Measurements from ENCODE around the gene SLAMF9.

The SLAMF9 gene

DNA sequence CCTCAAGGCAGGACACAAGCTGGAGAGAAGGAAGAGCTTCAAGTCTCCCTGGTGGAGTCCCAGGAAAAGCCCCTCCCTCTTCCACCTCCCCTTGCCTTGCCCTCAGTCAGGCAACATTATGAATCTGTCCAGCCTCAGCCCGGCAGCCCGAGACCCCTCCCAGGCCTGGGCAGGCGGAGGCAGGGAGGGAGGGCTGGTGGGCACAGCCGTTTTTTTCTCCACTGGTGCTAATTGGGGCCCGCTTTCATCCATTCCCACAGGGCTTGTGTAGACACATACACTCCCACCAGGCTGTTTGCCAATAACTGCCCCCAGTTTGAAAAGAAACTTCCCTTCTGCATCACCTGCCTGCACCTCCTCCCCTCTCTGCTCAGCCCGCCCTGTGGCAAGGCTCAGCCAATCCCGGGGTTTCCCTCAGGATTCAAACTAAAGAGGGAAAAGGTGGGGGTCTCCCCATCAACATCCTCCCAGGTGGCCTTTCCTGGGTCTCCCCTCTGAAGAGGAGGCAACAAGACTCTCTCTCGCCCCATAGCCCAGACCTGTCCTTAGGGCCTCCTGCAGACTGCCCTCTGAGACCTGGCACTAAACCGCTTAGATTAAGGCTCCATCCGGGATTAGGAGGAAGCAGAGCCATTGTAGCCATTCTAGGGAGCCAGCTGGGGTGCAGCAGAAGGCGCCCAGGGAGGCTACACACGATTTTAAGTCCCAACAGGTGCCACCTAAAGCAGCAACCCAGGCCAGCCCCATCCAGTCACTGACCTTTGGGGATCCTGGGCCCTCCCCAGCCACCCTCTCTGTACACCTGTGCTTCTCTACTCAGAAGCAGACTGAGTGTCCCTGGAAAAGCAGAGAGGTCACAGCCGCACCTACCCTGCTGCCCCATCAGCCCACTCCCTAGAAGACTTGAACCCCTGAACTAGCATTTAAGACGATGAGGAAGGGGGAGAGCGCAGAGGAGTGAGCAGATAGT, 12.2 kb downstream of the SLAMF9 start:
- peaks cover 62 to 66% of the 10 kb centered on the region in 2 donors for H3K4me1 ChIP-seq (ENCODE audit: control insufficient read depth in 1 of 2, insufficient read depth in 2 of 2, low read length in 2 of 2)
- H3K36me3 ChIP-seq (ENCODE audit: control insufficient read depth in 1 of 2, insufficient read depth in 2 of 2, low read length in 2 of 2) = no peaks in the 10 kb centered on the region
- peaks cover 7 to 8% of the 10 kb centered on the region in 2 donors for H3K27me3 ChIP-seq (ENCODE audit: control insufficient read depth in 1 of 2, insufficient read depth in 2 of 2, low read length in 2 of 2)
- H3K4me3 ChIP-seq (ENCODE audit: low read depth in 1 of 2, low read length in 2 of 2) = no peak overlapping the region
- H3K9ac ChIP-seq (ENCODE audit: low read depth in 1 of 2, low read length in 2 of 2) = no peak overlapping the region
- no peak overlapping the region for H3K27ac ChIP-seq (ENCODE audit: low read depth, low read length)
- H3K9me3 ChIP-seq (ENCODE audit: control insufficient read depth in 1 of 2, low read length in 2 of 2) = no peaks in the 10 kb centered on the region

DNA sequence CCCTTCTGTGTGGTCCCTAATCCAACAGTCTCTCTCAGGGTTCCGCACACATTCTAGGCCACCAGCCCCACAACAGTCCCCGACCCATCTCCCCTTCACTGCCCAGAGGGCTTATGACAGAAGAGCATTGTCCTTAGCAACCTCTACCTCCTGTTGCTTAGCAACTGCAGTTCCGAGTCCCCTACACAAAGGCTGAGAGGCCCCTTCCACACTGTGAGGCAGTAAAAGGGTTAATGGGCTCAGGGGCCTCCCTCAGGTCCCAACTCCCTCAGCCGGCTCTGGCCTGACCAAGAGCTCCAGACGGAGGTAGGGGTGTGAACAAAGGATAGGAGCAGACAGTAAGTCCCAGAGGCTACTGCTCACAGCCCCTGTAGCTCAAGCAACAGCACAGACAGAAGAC, 12.9 kb downstream of the SLAMF9 start:
- no peak overlapping the region for H3K4me3 ChIP-seq (ENCODE audit: low read depth in 1 of 2, low read length in 2 of 2)
- no peaks in the 10 kb centered on the region for H3K36me3 ChIP-seq (ENCODE audit: control insufficient read depth in 1 of 2, insufficient read depth in 2 of 2, low read length in 2 of 2)
- H3K9ac ChIP-seq (ENCODE audit: low read depth in 1 of 2, low read length in 2 of 2) = no peak overlapping the region
- H3K9me3 ChIP-seq (ENCODE audit: control insufficient read depth in 1 of 2, low read length in 2 of 2) = no peaks in the 10 kb centered on the region
- H3K27me3 ChIP-seq (ENCODE audit: control insufficient read depth in 1 of 2, insufficient read depth in 2 of 2, low read length in 2 of 2) = peaks cover 7 to 8% of the 10 kb centered on the region in 2 donors
- peaks cover 64 to 70% of the 10 kb centered on the region in 2 donors for H3K4me1 ChIP-seq (ENCODE audit: control insufficient read depth in 1 of 2, insufficient read depth in 2 of 2, low read length in 2 of 2)
- H3K27ac ChIP-seq (ENCODE audit: low read depth, low read length) = no peak overlapping the region

DNA sequence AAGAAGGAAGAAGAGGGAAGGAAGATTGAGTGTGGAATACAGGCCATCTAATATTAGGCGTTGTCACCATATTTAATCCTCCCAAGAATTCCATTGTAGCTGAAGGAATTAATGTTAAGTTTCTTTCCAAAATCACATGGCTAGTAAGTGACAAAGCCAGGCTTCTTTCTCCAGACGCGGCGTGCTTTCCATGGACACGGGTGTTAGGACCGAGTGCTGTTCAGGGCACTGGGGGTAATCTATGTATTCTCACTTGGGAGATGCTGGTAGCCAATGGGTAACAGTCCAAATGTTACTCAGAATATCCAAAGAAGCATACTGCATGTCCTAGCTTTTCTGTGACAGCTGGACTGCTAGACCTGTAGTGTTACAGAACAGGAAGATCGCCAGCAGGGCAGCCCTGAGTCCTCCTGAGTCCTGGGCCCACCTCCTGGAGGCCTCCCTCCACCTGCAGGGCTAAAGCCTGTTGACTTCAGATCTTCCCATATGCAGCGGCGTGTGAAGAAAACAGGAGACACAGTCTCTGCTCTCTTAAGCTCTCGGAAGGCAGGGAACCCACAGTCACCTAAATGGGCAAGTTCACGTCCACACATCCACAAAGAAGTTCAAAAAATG, 13.9 kb downstream of the SLAMF9 start:
- Histone ChIP-seq H3K4me1 (ENCODE audit: control insufficient read depth in 1 of 2, insufficient read depth in 2 of 2, low read length in 2 of 2) (peaks cover 59 to 61% of the 10 kb centered on the region in 2 donors), H3K27ac (ENCODE audit: low read depth, low read length) (no peak overlapping the region), H3K27me3 (ENCODE audit: control insufficient read depth in 1 of 2, insufficient read depth in 2 of 2, low read length in 2 of 2) (peaks cover 4 to 8% of the 10 kb centered on the region in 2 donors)

DNA sequence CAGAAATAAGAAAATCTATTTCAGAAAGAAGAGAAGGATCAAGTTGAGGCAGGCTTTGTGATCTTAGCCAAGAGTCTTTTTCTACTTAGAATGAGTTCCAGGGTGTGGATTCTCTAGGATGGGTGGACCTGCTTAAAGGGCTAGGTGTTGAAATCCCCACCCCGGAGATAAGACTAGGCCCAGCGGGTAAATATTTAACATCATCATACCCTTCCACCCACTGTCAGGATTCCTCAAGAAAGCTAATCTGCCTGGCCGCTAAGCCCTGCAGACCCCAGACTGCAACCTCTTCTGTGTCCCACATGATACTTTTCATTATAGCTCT, 14.4 kb downstream of the SLAMF9 start:
- H3K9me3 ChIP-seq (ENCODE audit: control insufficient read depth in 1 of 2, low read length in 2 of 2) = no peaks in the 10 kb centered on the region
- no peak overlapping the region for H3K9ac ChIP-seq (ENCODE audit: low read depth in 1 of 2, low read length in 2 of 2)
- H3K4me3 ChIP-seq (ENCODE audit: low read depth in 1 of 2, low read length in 2 of 2) = no peak overlapping the region
- no peaks in the 10 kb centered on the region for H3K36me3 ChIP-seq (ENCODE audit: control insufficient read depth in 1 of 2, insufficient read depth in 2 of 2, low read length in 2 of 2)
- H3K27me3 ChIP-seq (ENCODE audit: control insufficient read depth in 1 of 2, insufficient read depth in 2 of 2, low read length in 2 of 2) = peaks cover 4 to 11% of the 10 kb centered on the region in 2 donors
- H3K27ac ChIP-seq (ENCODE audit: low read depth, low read length) = no peak overlapping the region
- H3K4me1 ChIP-seq (ENCODE audit: control insufficient read depth in 1 of 2, insufficient read depth in 2 of 2, low read length in 2 of 2) = peaks cover 54 to 58% of the 10 kb centered on the region in 2 donors

More for the DNA sequence above, 13.9 kb downstream of the SLAMF9 start:
- Histone ChIP-seq H3K4me3 (ENCODE audit: low read depth in 1 of 2, low read length in 2 of 2) (no peak overlapping the region), H3K9me3 (ENCODE audit: control insufficient read depth in 1 of 2, low read length in 2 of 2) (no peaks in the 10 kb centered on the region), H3K36me3 (ENCODE audit: control insufficient read depth in 1 of 2, insufficient read depth in 2 of 2, low read length in 2 of 2) (no peaks in the 10 kb centered on the region), H3K9ac (ENCODE audit: low read depth in 1 of 2, low read length in 2 of 2) (no peak overlapping the region)

DNA sequence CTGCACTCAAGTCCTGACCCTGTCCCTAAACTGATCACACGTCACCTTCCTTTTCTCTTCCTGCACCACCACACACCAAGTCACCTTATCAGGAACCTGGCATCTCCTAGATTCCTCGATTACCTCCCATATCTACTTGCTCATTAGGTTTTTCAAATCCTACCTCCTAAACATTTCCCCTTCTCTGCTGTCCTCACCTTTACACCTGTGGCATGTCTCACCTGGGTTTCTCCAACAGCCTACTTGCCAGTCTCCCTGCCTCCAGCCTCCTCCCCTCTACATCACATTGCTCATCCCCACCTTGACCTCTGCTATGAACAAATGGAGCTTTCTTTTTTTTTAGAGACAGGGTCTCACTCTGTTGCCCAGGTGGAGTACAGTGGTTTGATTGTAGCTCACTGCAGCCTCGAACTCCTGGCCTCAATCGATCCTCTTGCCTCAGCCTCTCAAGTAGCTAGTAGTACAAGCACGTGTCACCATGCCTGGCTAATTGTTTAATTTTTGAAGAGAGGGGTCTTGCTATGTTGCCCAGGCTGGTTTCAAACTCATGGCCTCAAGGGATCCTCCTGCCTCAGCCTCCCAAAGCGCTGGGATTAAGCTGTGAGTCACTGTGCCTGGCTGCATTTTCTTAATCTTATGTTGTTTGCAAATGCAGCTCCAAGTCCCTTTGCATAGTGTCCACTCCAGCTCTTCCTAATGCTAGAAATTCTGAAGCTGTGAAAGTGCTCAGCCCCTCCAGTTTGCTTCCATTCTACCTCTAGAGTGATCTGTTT, 14.9 kb downstream of the SLAMF9 start:
- peaks cover 4 to 5% of the 10 kb centered on the region in 2 donors for H3K27me3 ChIP-seq (ENCODE audit: control insufficient read depth in 1 of 2, insufficient read depth in 2 of 2, low read length in 2 of 2)

DNA sequence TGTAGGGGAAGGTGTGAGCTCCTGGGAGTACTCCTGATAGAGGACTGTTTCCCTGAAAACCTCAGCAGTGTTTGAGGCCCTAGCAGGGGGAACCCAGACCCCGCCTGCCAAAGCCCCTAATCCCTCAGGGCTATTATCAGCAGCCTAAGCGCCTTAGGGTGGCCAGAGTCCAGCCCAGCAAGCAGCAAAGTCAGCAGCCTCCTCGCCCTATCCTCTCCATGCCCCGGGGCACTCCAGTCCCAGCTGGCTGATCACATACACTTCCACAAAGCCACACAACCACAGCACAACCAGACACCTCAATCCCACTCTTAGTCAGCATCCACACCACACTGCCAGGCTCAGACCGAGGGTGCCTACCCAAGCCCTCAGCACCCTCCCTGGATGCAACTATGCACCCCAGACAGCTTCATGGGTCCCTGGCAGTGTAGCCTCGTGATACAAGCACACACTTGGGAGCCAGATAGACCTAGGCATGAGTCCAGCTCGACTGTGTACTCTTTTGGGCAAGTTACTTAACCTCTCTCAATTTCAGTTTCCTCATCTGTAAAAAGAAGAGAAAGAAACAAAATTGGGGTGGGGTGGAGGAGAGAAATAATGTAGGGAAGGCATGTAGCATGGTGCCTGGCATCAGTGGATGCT, 15.7 kb downstream of the SLAMF9 start:
- peaks cover 49 to 53% of the 10 kb centered on the region in 2 donors for H3K4me1 ChIP-seq (ENCODE audit: control insufficient read depth in 1 of 2, insufficient read depth in 2 of 2, low read length in 2 of 2)
- H3K9ac ChIP-seq (ENCODE audit: low read depth in 1 of 2, low read length in 2 of 2) = peak overlapping the region in 1 of 2 donors; percentile 47
- H3K27ac ChIP-seq (ENCODE audit: low read depth, low read length) = no peak overlapping the region
- H3K36me3 ChIP-seq (ENCODE audit: control insufficient read depth in 1 of 2, insufficient read depth in 2 of 2, low read length in 2 of 2) = no peaks in the 10 kb centered on the region
- H3K9me3 ChIP-seq (ENCODE audit: control insufficient read depth in 1 of 2, low read length in 2 of 2) = no peaks in the 10 kb centered on the region
- peaks cover 3 to 4% of the 10 kb centered on the region in 2 donors for H3K27me3 ChIP-seq (ENCODE audit: control insufficient read depth in 1 of 2, insufficient read depth in 2 of 2, low read length in 2 of 2)
- H3K4me3 ChIP-seq (ENCODE audit: low read depth in 1 of 2, low read length in 2 of 2) = no peak overlapping the region

More for the DNA sequence above, 14.9 kb downstream of the SLAMF9 start:
- Histone ChIP-seq H3K9ac (ENCODE audit: low read depth in 1 of 2, low read length in 2 of 2) (no peak overlapping the region), H3K36me3 (ENCODE audit: control insufficient read depth in 1 of 2, insufficient read depth in 2 of 2, low read length in 2 of 2) (no peaks in the 10 kb centered on the region), H3K4me1 (ENCODE audit: control insufficient read depth in 1 of 2, insufficient read depth in 2 of 2, low read length in 2 of 2) (peaks cover 49 to 53% of the 10 kb centered on the region in 2 donors), H3K27ac (ENCODE audit: low read depth, low read length) (no peak overlapping the region), H3K9me3 (ENCODE audit: control insufficient read depth in 1 of 2, low read length in 2 of 2) (no peaks in the 10 kb centered on the region), H3K4me3 (ENCODE audit: low read depth in 1 of 2, low read length in 2 of 2) (no peak overlapping the region)

DNA sequence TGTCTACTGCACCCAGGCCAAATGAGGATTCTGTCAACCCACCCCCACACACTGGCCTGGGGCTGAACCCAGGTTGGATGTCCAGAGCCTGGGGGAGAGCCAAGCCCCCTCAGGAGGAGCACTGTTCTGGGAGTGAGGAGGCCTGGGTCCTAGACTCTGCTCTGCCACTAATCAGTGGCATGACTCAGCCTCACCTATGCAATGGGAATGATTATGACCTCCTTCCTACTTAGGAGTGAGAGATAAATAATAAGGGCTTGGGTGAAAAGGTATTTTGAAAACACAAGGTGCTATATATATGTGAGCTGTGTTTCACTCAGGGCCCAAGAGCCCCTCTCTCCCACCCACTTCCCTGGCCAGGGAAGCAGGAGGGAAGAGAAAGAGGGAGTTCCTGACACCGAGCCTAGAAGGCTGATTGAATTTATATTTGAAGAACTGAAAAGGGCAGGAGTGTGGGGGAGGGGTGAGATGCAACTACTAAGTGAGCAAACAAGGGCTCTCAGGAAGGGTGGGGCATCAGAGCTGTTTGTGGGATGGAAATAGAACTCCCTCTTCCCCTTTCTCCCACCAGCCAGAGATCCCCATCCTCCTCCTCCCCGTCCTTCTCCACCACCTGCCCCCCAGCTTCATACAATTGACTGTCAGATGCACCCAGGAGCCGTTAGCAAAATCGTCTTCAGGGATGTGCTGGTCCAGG, 16.8 kb downstream of the SLAMF9 start:
- Histone ChIP-seq H3K9ac (ENCODE audit: low read depth in 1 of 2, low read length in 2 of 2) (peak overlapping the region; percentile 41 to 47), H3K4me1 (ENCODE audit: control insufficient read depth in 1 of 2, insufficient read depth in 2 of 2, low read length in 2 of 2) (peaks cover 49% of the 10 kb centered on the region in 2 donors), H3K27ac (ENCODE audit: low read depth, low read length) (peak overlapping the region; percentile 33), H3K4me3 (ENCODE audit: low read depth in 1 of 2, low read length in 2 of 2) (peak overlapping the region in 1 of 2 donors; percentile 4), H3K36me3 (ENCODE audit: control insufficient read depth in 1 of 2, insufficient read depth in 2 of 2, low read length in 2 of 2) (no peaks in the 10 kb centered on the region), H3K27me3 (ENCODE audit: control insufficient read depth in 1 of 2, insufficient read depth in 2 of 2, low read length in 2 of 2) (peaks cover 0 to 3% of the 10 kb centered on the region in 2 donors), H3K9me3 (ENCODE audit: control insufficient read depth in 1 of 2, low read length in 2 of 2) (no peaks in the 10 kb centered on the region)

DNA sequence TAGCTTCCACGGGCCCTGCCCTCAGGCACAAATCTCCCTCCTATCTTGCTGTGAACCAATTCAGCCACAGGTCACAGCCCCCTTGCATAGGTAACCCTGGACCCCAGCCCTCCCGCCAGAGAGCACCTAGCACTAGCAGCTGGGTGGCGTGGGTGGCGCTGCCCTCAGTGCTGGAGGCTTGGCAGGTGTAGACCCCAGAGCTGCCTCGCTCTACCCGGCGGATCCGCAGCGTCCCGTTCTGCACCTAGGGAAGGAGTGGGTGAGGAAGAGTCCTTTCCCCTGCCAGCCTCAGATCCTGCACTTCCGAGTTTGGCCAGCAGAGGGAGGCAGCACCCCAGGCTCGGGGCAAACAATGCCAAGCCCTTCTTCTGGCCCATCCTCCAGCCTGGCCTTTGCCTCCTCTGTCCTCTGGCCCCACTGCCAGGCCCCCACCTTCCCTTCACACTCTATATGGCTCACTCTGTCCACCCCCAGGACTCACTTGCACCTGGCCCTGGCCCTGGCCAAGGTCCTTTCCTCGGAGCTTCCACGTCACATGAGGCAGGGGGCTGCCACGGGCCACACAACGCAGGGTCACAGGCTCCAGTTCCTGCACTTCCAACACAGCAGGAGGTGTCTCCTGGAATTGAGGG, 17.6 kb downstream of the SLAMF9 start:
- Histone ChIP-seq H3K9ac (ENCODE audit: low read depth in 1 of 2, low read length in 2 of 2) (peak overlapping the region; percentile 20 to 41), H3K4me1 (ENCODE audit: control insufficient read depth in 1 of 2, insufficient read depth in 2 of 2, low read length in 2 of 2) (peaks cover 46 to 49% of the 10 kb centered on the region in 2 donors), H3K9me3 (ENCODE audit: control insufficient read depth in 1 of 2, low read length in 2 of 2) (no peaks in the 10 kb centered on the region), H3K36me3 (ENCODE audit: control insufficient read depth in 1 of 2, insufficient read depth in 2 of 2, low read length in 2 of 2) (no peaks in the 10 kb centered on the region), H3K27ac (ENCODE audit: low read depth, low read length) (peak overlapping the region; percentile 33), H3K4me3 (ENCODE audit: low read depth in 1 of 2, low read length in 2 of 2) (peak overlapping the region; percentile 18 to 26), H3K27me3 (ENCODE audit: control insufficient read depth in 1 of 2, insufficient read depth in 2 of 2, low read length in 2 of 2) (peaks cover 0 to 3% of the 10 kb centered on the region in 2 donors)
